Superior temporal gyrus (tissue), 1 donor: ENCODE measurements around the gene SGSM2.

Experiments used
- DNase-seq: peaks from one replicate; pipeline ENCODE4 v3.0.0-alpha.2; 2016; ENCODE audit errors: extremely low spot score

Gene SGSM2

GRCh38 chr17:2398182-2398581 lies 60.9 kb downstream of the SGSM2 start:
- no peak for DNase-seq

- no peak for DNase-seq
Observed at GRCh38 chr17:2398655-2399571, 61.6 kb downstream of the SGSM2 start.

- DNase-seq = peak; percentile 94
Observed at GRCh38 chr17:2399572-2400473, 62.5 kb downstream of the SGSM2 start.

- no peak for DNase-seq
Observed at GRCh38 chr17:2400474-2400866, 63.2 kb downstream of the SGSM2 start.

GRCh38 chr17:2400877-2401425 lies 63.6 kb downstream of the SGSM2 start, which contains the start of gene MNT:
MNT (minus strand) TSS chr17:2401060; CDS start chr17:2400712, 348 bp downstream.
- peak; percentile 92 for DNase-seq

- DNase-seq = peak; percentile 99
Observed at GRCh38 chr17:2401426-2402221, 64.3 kb downstream of the SGSM2 start.

GRCh38 chr17:2402544-2402943 lies 65.2 kb downstream of the SGSM2 start:
- no peak for DNase-seq

- DNase-seq = no peak
Observed at GRCh38 chr17:2403044-2403443, 65.7 kb downstream of the SGSM2 start.

- DNase-seq = no peak
Observed at GRCh38 chr17:2405247-2405926, 68.1 kb downstream of the SGSM2 start.

- DNase-seq = no peak
Observed at GRCh38 chr17:2406271-2406902, 69.1 kb downstream of the SGSM2 start.

GRCh38 chr17:2406903-2407790 lies 69.8 kb downstream of the SGSM2 start:
- DNase-seq = no peak

GRCh38 chr17:2410951-2411350 lies 73.7 kb downstream of the SGSM2 start:
- no peak for DNase-seq

- peak; percentile 54 for DNase-seq
Observed at GRCh38 chr17:2412561-2413021, 75.3 kb downstream of the SGSM2 start.

- DNase-seq = no peak
Observed at GRCh38 chr17:2414446-2415064, 77.3 kb downstream of the SGSM2 start.

GRCh38 chr17:2415081-2415480 lies 77.8 kb downstream of the SGSM2 start:
- no peak for DNase-seq

- peak; percentile 98 for DNase-seq
Observed at GRCh38 chr17:2416010-2416734, 78.9 kb downstream of the SGSM2 start.

GRCh38 chr17:2418572-2418971 lies 81.3 kb downstream of the SGSM2 start:
- DNase-seq = no peak

GRCh38 chr17:2419486-2419885 lies 82.2 kb downstream of the SGSM2 start:
- DNase-seq = no peak
